GM15510 (cell line): ENCODE measurements around the gene C3orf85.

Experiments
- POLR2A ChIP-seq: IDR thresholded peaks from 3 replicates; pipeline ENCODE4 v1.6.1; 2011; ENCODE audit warnings: borderline replicate concordance; ENCODE audit not compliant: insufficient read length; ENCODE audit errors: extremely low read depth

The C3orf85 gene

DNA sequence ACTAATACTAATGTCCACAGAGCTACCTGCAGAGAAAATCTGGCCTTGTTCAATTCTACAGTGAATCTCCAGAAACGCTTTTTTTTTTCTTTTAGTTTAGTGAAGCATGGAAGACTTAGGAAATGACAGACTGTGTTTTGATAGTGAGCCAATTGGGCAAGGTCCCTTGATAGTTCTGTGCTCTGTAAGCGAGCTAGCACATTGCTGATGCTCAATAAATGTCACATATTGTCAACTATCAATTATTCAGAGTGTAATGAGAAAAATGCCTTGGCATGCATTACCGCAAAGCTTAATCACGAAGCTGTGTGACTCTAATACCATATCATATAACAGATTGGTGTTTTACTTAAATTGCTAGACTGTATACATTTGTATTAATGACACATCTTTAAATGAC is 5.2 kb upstream of the C3orf85 start:
- TF ChIP-seq POLR2A: no peak

DNA sequence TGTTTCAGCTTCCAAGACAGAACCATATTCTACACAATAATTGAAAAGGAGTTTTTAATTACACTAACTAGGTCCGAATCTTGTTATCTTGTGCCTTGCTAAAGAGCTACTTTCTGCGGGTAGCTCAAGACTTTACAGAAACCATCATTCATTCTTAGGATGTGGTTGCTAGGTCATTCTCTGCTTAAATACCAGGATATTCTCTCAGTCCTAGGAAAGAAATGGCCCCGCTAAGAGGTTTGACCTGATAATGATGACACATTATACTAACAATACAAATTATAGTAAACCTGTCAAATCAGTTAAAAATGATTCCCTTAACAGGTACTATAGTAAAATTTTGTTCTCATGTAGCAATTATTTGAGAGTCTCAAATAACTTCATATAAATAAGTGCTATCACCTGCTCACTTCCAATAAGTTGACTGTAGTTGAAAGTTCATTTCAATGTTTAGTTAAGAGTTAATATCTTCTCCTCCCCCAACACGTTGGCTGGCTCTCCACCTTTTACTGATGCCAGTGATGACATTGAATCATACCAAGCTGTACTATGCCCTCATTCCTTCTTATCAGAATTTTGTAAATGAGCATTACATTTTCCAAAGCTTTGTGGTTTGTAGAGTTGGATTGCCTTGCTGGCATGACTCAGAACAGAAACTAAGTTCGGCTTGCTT is 3.6 kb upstream of the C3orf85 start:
- TF ChIP-seq POLR2A: no peak

DNA sequence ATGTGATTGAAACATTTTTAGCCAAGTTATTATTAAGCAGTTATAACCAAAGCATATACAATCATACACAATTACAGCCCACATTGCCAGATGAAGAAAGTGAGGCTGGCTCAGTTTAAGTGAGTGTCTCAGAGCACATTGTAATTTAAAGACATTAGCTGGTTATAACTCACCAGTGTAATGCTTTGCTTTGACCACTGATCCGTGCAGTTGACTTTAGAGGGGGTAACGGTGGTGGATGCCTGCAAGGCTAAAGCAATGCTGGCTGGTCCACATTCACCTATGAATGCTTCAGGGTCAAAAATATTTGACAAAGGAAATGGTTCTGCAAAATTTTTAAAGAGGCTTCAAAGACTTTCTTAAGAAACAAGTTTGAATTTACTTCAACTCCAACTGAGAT is 1.2 kb downstream of the C3orf85 start:
- TF ChIP-seq POLR2A: no peak

DNA sequence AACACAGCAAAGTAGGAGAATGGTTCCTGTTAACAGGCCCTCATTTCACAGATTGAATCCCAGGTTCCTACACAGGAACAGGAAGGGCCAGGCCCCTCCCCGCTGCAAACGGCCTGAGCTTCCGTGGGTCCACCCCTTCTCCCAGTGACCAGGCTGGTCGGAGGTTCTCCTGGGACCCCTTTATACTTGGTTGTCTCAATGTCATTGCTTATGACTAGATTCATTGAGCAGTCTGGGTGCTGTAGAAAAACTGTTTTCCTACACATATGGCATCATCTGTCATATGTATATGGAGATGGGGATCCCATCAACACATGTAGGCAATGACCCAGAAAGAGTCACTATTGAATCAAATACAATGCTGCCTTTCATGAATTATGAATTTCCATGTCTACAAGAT is 3.8 kb downstream of the C3orf85 start:
- TF ChIP-seq POLR2A: no peak

DNA sequence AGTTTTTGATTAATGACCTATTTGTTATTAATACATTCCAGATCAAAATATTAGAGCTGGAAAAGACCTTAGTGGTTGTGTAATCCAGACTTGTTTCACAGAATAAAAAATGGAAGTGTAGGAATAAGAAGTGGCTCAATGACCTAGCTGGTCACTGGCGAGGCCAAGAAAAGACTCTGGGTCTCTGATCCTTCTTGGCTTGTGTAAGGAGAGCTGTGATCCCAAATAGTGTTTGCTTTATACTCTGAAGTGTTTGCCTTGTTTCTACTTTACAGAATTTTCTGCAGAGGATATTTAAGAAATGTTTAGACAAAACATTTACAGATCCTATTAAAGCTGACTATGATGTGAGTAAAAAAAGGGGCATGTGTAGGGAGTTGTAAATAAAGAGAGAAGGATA is 7.1 kb downstream of the C3orf85 start:
- TF ChIP-seq POLR2A: no peak

DNA sequence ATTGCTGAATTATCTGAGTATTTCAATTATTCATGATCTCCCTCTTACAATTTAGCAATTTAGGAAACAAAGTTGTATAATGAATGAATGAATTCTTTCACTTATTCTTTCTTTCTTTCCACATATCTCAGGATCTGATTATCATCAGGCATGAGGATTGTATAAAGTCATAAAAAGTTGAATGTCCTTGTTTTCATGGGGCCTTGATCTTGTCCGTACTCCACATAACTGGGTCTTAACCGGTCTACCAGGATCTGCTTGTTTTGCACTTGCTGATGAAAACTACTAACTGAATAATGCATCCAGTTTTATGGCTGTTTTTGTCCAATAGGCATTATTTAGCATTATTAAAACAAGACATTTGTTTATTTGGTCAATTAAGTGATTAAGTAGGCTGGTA is 12.6 kb downstream of the C3orf85 start:
- no peak for TF ChIP-seq POLR2A

DNA sequence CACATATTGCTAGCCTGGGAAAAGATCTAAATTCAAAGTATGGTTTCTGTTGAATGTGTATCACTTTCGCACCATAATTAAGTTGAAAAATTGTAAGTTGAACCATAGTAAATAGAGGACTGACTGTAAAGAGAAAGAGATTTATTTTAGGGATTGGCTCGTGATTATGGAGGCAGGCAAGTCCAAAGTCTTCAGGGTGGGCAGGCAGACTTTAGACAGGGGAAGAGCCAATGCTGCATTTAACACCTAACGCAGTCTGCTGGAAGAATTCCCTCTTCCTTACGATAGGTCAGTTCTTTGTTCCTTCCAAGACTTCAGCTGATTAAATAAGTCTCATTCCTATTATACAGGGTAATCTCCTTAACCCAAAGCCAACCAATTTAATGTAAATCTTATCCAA is 15.8 kb downstream of the C3orf85 start:
- no peak for TF ChIP-seq POLR2A

DNA sequence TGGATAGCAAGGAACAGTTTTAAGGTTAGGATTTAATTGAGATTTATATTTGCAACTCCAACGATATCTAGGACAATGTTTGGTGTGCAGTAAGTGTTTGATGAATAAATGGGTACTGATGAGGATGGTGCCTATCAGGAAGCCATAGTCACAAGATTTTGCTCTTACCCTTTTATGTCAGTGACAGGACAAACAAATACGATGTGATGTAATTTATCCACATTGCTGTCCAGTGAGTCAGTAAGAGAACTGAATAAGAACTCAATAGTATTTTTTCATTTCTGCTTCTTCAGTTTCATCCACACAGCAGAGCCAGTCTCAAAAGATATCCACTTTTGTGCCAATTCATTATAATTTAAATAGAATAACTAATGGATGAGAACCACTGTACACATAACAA is 18.5 kb downstream of the C3orf85 start:
- no peak for TF ChIP-seq POLR2A

DNA sequence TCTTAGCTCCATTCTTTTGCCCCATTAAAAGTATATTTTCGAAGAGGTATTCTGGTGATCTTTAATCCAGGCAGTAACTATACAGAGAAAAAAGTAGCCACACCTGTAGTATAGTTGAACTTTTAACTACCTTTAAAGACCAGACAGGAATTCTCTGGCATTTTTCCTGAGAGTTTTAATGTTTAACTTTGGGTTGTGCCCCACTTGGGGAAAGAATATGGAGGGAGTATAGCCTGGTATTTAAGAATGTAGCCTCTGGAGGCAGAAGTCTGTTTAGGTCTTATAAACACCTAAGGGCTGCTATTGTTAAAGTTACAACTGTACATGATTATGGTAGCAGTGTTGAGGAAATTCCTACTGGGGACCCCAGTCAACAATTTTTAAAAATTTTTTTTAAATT is 19.3 kb downstream of the C3orf85 start:
- no peak for TF ChIP-seq POLR2A

DNA sequence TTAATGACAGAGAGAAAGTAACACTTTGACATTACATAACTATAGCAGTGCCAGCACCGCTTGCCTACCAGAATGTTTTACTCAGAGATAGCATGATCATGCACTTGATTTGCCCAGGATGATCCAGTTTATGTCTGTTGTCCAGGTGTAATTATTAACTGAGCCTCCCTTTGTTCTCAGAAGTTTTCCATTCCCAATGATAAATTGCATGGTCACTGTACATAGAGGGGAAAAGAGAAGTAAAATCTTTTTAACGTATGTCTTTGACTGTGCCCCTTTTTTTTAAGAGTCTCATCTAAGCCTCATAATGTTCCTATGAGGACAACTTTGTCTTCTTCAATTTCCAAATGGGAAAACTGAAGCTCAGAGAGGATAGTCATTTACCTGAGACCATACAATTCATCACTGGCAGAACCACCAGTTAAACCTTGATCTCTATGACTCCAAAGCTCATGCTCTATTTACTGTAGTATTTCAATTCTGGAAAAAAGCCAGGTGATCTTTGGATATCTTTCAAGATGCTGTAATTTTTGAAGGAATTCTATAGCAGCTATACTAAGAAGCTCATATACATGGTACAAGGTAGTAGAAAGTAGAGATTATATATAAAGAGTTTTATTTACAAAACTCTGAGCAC is 25.1 kb downstream of the C3orf85 start:
- TF ChIP-seq POLR2A: no peak

DNA sequence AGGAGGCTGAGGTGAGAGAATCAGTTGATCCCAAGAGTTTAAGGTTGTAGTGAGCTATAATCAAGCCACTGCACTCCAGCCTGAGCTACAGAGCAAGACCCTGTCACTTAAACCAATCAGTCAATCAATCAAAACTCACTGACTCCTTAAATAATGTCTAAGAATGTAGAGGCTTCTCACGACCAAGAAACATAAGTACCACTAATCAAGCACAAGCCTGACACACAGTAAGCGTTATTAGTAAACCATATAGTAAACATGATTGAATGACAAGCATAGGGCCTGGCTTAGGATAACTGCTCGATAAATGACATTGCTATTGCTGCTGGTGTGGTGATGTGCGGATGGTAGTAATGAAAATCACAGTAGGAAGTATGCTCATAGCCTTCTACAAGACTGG is 29.4 kb downstream of the C3orf85 start:
- TF ChIP-seq POLR2A: no peak

DNA sequence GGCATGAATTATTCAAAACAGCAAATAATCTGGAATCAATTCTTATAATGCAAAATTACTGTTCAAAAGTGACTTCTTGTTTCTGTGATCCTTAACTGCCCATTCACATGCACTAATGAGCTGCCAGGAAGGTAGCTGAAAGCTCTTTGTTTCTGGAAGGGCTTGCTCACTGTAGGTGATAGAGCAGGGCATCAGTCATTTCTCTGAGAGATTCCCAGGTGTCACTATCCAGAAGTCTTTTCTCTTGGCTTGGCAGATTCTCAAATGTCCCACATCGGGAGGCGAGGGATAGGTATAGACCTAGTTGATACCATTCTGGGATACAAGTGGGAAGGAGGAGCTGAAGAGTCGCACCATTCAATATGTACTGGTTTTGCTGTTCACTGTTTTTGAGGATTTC is 35.0 kb downstream of the C3orf85 start:
- no peak for TF ChIP-seq POLR2A

DNA sequence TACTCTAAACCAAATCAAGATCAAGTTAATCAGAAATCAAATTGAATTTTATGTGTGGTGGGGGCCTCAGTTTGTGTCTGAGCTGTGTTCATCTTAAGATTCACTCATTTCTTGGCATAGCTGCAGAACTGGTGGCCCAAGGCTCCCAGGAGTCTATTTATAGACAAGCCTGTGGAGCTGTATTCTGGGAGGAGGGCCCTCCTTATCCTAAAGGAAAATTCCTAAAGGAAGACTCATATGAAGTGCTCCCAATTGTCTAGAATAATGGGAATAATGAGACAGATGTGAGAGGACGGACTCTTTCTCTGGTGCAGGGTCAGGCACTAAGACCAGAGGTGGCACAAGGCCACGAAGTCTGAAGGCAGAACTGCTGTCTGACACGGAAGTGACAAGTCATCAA is 38.9 kb downstream of the C3orf85 start:
- TF ChIP-seq POLR2A: no peak

DNA sequence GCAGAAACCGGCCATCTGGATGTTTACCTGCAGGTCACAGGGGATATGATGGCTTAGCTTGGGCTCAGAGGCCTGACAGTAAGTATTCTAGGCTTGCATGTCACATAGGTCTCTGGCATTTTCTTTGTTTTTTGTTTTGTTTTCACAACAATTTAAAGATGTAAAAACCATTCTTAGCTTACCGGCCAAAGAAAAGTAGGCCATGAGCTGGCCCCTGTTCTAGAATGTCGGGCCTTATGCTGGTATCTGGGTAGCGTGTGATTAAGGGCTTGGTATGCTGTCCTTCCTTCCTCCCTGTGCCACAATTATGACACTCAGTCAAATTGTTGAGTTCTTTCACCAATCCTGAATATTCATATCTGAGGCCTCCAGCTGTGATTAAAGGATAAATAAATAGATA is 40.2 kb downstream of the C3orf85 start:
- TF ChIP-seq POLR2A: no peak

DNA sequence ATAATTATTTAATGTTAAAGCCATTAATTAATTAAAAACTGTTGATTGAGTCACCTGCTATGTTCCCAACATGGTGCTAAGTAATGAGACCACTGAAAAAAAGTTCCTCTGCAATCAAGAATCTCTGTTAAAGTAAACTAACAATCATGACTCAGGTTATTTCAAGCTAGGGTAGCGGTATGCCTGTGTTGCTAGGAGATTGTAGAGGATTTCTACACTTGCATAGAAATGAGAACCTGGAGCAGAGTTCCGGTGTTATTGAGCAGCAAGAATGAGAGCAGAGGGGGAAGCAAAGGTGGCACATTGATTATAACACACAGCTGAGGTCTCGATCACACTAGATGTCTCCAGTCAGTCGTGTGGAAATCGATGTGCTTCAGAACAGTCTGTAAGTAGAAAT is 41.4 kb downstream of the C3orf85 start:
- TF ChIP-seq POLR2A: no peak

DNA sequence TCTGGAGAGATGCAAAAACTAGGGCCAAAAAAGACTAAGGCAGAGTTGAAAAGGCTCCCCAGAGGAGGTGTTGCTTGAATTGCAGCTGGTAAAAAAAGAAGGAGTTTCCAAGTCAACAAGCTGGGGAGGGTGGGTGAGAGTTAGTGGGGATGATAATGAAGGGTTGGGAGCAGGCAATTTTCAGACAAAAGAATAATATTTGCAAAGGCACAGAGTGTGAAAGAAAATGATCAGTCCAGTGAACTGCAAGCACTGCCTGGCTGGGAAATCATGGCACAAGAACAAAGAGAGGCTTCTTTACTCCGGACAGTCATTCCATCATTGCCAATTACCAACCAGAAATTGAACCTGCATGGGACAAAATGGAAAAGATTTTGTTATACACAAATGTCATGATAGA is 42.2 kb downstream of the C3orf85 start:
- no peak for TF ChIP-seq POLR2A
